Bronchus fibroblast of lung (primary cell): ENCODE measurements around the gene MSI1. TPM values are rescaled to one million over a fixed set of nuclear protein-coding genes. Genes with fewer than 3 reads are reported as not detected.

Experiments used
- total RNA-seq: library from RNA; depleted of rRNA; stranded (reverse); fragments of >200 nt; gene quantifications from 2 replicates; pipeline ENCODE4 v1.2.3, GENCODE V29; 2015

The MSI1 gene
- 0.17 and 0.30 TPM in 2 replicates for total RNA-seq

GRCh38 chr12:120368789-120369602, at the start of gene MSI1:
Gene MSI1, minus strand, starts transcription at chr12:120369164. Its CDS starts 73 bp downstream, at chr12:120369091.

GRCh38 chr12:120327593-120327992, 41.4 kb downstream of the MSI1 start, which contains the start of gene PLA2G1B:
Gene PLA2G1B, minus strand, starts transcription at chr12:120327779. Its CDS starts 26 bp downstream, at chr12:120327753.

GRCh38 chr12:120301962-120302815, 66.8 kb downstream of the MSI1 start, which contains the start of gene SIRT4:
Gene SIRT4, plus strand, starts transcription at chr12:120302321. Its CDS starts 1,241 bp downstream, at chr12:120303562.

GRCh38 chr12:120292661-120293531, 76.1 kb downstream of the MSI1 start, which contains the start of gene RNU4-1:
Gene RNU4-1, minus strand, starts transcription at chr12:120293237.

Other genes starting within 250 kb of the MSI1 start
- gene GCN1, start 174.4 kb downstream of the MSI1 start, total RNA-seq: 65.0 and 68.4 TPM in 2 replicates
- gene RPLP0, start 168.1 kb downstream of the MSI1 start, total RNA-seq: 6,662 and 7,212 TPM in 2 replicates
- gene PXN, start 103.4 kb downstream of the MSI1 start, total RNA-seq: 72.0 and 74.5 TPM in 2 replicates
- gene RNU4-2, start 77.3 kb downstream of the MSI1 start, total RNA-seq: under 0.01 TPM in 2 replicates
- under 0.01 TPM in 2 replicates for gene RNU4-1, start 75.9 kb downstream of the MSI1 start, total RNA-seq
- gene SIRT4, start 66.8 kb downstream of the MSI1 start, total RNA-seq: 0.59 and 1.5 TPM in 2 replicates
- gene PLA2G1B, start 41.4 kb downstream of the MSI1 start, total RNA-seq: not detected in 2 replicates
- 821 and 928 TPM in 2 replicates for gene COX6A1, start 68.9 kb upstream of the MSI1 start, total RNA-seq
- 27.8 and 34.6 TPM in 2 replicates for gene TRIAP1, start 77.2 kb upstream of the MSI1 start, total RNA-seq
- 16.1 and 18.3 TPM in 2 replicates for gene GATC, start 77.3 kb upstream of the MSI1 start, total RNA-seq
- gene SRSF9, start 100.6 kb upstream of the MSI1 start, total RNA-seq: 97.1 and 100 TPM in 2 replicates
- gene DYNLL1, start 126.9 kb upstream of the MSI1 start, total RNA-seq: 357 and 400 TPM in 2 replicates
- gene COQ5, start 160.0 kb upstream of the MSI1 start, total RNA-seq: 27.1 and 27.6 TPM in 2 replicates
- 74.3 and 86.5 TPM in 2 replicates for gene RNF10, start 165.2 kb upstream of the MSI1 start, total RNA-seq
- gene POP5, start 212.2 kb upstream of the MSI1 start, total RNA-seq: 49.4 and 54.8 TPM in 2 replicates